ENCODE data around the gene PARVB.

PARVB gene

DNA sequence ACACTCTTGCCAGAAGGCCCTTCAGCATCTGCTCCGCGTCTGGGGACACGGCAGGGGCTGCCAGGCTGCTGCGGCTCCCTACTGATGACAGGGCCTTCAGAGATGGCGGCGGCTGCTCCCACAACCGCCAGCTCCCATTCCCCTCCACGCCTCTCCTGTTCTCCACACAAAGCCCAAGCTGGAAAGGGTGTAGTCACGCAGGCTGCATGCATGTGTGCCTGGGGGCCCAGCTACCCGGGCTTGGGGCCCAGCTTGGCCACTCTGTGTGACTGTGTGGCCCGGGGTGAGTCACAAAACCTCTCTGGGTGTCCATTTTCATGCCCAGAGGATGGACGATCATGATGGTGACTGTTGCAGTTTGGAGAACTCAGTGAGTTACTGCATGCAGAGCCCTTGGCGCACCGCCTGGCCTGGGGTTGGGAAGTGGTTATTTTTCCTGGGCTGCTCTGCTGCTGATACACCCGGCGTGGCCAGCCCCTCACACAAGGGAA lies 31.7 kb upstream of the PARVB start:
- no peak for DNase-seq (ENCODE audit: low read depth)
- TF ChIP-seq CTCF (IDR thresholded peaks at IDR 0.05; ENCODE audit: insufficient read depth, low read depth, low read length, missing control alignments): no peak

DNA sequence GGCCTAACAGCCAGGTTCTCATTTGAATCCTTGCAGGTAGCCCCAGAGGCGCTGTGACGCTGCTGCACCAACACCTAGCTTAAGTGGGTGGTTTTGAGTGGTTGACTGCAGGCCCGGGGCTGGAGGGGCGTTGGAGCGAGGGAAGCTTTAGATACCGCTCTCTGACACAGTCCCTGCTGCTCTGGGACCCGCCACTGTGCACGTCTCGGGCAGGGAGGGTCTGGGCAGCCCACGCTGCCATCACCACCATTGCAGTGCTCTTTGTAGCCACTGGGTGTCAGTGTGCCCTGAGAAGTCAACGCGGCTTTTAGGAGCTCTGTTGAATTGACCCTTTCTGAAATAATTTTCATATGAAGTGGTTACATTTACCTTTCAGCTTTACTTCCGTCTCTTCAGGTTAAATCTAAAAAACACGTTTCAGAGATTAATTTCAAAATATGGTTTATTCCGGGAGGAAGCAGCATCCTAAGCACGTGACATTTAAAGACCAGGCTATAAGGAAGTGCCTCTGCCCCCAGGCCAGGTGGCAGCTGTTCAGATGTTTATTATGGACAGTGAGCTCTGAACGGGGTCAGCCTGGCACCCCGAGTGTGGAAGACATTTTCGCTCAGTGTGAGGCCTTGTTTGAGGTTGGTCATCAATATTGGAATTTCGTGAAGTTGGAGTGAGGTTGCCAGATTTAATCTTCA lies 30.9 kb upstream of the PARVB start:
- no peak overlapping the region for H3K4me3 ChIP-seq (ENCODE audit: low read depth, low read length)
- TF ChIP-seq CTCF (IDR thresholded peaks at IDR 0.05; ENCODE audit: insufficient read depth, low read depth, low read length, missing control alignments): peak; percentile 95
- peak; percentile 80 for DNase-seq (ENCODE audit: low read depth)

More for the DNA sequence above, 31.7 kb upstream of the PARVB start:
- no peak overlapping the region for H3K4me3 ChIP-seq (ENCODE audit: low read depth, low read length)

DNA sequence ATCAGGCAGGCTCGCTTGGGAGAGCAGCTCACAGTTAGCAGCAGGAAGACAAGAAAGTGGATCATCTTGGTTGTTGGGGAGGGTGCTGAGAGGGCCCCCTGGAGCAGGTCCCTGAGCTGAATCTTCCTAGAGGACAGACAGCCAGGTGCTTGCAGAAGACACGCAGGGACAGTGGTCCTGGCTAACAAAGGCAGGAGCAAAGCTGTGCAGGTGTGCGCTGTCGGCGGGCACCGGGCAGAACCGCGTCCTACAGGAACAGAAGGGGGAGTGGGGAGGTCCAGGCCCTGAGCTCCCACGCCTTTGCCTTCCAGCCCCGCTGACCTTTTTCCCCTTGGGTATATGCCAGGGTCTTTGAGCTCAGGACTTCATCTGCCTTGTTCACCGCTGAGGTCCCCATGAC lies 30.1 kb upstream of the PARVB start:
- TF ChIP-seq CTCF (IDR thresholded peaks at IDR 0.05; ENCODE audit: insufficient read depth, low read depth, low read length, missing control alignments): no peak

DNA sequence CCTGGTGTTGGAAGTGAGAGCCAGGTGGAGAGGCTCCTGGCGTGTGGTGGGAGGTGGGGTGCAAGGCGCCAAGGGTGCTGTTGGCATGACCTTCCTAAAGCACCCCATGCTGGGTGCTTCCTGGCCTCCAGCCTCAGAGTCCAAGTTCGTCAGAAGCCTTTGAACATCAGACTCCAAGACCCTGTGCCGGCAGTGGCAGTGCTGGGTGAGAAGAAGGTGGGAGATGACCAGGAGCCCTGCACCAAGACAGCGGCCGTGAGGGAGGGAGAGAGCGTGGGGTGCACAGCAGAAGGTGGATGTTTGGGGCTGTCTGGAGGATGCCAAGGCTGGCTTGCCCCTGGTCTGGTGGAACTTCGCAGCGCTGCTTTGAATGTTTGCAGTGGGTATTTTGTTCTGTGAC lies 29.7 kb upstream of the PARVB start:
- no peak for TF ChIP-seq CTCF (IDR thresholded peaks at IDR 0.05; ENCODE audit: insufficient read depth, low read depth, low read length, missing control alignments)
- H3K4me3 ChIP-seq (ENCODE audit: low read depth, low read length): no peak overlapping the region
- DNase-seq (ENCODE audit: low read depth): no peak

More for the DNA sequence above, 30.1 kb upstream of the PARVB start:
- no peak for DNase-seq (ENCODE audit: low read depth)
- no peak overlapping the region for H3K4me3 ChIP-seq (ENCODE audit: low read depth, low read length)

GRCh38 chr22:43995057-43995685 lies 28.9 kb upstream of the PARVB start:
- no peak for DNase-seq (ENCODE audit: low read depth)
- TF ChIP-seq CTCF (IDR thresholded peaks at IDR 0.05; ENCODE audit: insufficient read depth, low read depth, low read length, missing control alignments): no peak
- H3K4me3 ChIP-seq (ENCODE audit: low read depth, low read length): peak overlapping the region; percentile 61

GRCh38 chr22:43995798-43996169 lies 28.3 kb upstream of the PARVB start:
- H3K4me3 ChIP-seq (ENCODE audit: low read depth, low read length): peak overlapping the region; percentile 61
- TF ChIP-seq CTCF (IDR thresholded peaks at IDR 0.05; ENCODE audit: insufficient read depth, low read depth, low read length, missing control alignments): no peak
- no peak for DNase-seq (ENCODE audit: low read depth)

All from GM12865 (cell line).